Measurements from ENCODE around the gene PLAGL2. TPM values are rescaled to one million over a fixed set of nuclear protein-coding genes. Genes with fewer than 3 reads are reported as not detected.
A peak's percentile ranks its signal among the peaks of the same experiment; 100 is the strongest.
"Not testable (repeated sequence)": the region's sequence is repeated elsewhere in the genome, so short reads cannot be mapped to it uniquely, and the experiment has no call there.

The PLAGL2 gene
- total RNA-seq, 1 experiment from 2014 or later = 7.7 TPM

GRCh38 chr20:32183947-32184635 lies 23.5 kb downstream of the PLAGL2 start:
- peak; percentile 34 for DNase-seq (ENCODE audit: low read depth)

- DNase-seq (ENCODE audit: low read depth) = no peak
Measured at GRCh38 chr20:32181606-32182005, 25.9 kb downstream of the PLAGL2 start.

- DNase-seq (ENCODE audit: low read depth) = no peak
Measured at GRCh38 chr20:32179934-32180333, 27.6 kb downstream of the PLAGL2 start.

- no peak for DNase-seq (ENCODE audit: low read depth)
Measured at GRCh38 chr20:32179515-32179914, 28.0 kb downstream of the PLAGL2 start.

GRCh38 chr20:32177696-32178095 lies 29.8 kb downstream of the PLAGL2 start:
- DNase-seq (ENCODE audit: low read depth) = not testable (repeated sequence)

- peak; percentile 78 for DNase-seq (ENCODE audit: low read depth)
Measured at GRCh38 chr20:32168184-32168910, 39.2 kb downstream of the PLAGL2 start.

- no peak for DNase-seq (ENCODE audit: low read depth)
Measured at GRCh38 chr20:32167552-32167951, 40.0 kb downstream of the PLAGL2 start.

DNA sequence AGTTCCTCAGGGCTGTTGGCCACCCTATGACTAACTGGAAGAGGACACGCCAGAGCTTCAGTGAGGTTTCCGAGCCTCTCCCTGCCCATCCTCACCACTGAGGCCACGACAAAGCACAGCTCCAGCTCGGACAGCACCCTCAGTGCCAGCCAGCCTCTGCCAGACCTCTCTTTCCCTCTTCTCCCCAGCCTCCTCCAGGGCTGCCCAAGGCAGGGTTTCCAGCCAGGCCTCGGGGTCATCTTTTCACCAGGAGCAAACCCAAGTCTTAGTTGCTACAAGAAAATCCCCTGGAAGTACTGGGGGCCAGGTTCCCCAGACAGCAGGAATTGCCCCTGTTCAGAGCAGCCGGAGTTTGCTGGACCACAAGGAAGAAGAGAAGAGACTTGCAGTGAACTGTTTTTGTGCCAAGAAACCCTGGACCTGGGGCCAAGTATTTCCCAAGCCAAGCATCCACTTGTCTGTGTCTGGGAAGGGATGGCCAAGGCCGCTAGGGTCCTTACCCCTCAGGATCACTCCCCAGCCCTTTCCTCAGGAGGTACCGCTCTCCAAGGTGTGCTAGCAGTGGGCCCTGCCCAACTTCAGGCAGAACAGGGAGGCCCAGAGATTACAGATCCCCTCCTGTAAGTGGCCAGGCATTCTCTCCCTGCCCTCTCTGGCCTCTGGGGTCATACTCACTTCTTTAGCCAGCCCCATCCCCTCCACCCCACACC lies 41.6 kb downstream of the PLAGL2 start:
- no peak for DNase-seq (ENCODE audit: low read depth)

DNA sequence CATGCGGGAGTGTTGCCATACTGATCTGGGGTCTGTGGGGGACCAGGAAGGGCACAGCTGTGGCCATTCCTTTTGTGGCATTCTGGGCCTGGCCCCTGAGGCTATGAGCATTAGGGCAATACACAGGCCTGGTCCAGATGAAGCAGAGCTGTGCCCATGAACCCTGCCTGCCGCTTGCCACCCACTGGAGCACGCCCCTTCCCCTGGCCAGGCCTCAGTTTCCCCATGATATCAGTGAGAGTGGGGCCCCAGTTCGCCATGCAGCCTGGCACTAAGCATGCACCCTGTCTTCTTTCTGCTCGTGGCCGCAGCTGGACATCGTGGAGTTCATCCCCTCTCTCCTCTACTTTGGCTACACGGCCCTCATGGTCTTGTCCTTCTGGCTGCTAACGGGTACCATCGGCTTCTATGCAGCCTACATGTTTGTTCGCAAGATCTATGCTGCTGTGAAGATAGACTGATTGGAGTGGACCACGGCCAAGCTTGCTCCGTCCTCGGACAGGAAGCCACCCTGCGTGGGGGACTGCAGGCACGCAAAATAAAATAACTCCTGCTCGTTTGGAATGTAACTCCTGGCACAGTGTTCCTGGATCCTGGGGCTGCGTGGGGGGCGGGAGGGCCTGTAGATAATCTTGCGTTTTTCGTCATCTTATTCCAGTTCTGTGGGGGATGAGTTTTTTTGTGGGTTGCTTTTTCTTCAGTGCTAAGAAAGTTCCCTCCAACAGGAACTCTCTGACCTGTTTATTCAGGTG lies 42.4 kb downstream of the PLAGL2 start:
- DNase-seq (ENCODE audit: low read depth) = no peak

DNA sequence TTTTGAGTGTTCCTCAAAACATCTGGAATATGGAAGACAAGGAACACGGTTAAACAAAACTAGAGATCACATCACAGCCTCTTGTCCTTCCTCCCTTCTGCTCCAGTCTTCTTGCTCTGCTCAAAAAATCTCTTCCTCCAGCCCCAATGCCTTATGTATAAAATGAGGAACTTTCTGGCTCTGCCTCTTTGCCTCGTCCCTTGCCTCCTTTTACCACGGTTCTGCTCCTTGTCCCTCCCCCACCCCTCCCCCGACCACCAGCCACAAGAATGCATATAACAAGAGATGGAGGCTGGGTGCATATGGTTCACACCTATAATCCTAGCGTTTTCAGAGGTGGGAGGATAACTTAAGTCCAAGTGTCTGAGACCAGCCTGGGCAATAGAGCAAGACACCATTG lies 43.6 kb downstream of the PLAGL2 start:
- no peak for DNase-seq (ENCODE audit: low read depth)

- no peak for DNase-seq (ENCODE audit: low read depth)
Measured at GRCh38 chr20:32162351-32162750, 45.2 kb downstream of the PLAGL2 start.

GRCh38 chr20:32160341-32160740 lies 47.2 kb downstream of the PLAGL2 start:
- DNase-seq (ENCODE audit: low read depth) = no peak

DNA sequence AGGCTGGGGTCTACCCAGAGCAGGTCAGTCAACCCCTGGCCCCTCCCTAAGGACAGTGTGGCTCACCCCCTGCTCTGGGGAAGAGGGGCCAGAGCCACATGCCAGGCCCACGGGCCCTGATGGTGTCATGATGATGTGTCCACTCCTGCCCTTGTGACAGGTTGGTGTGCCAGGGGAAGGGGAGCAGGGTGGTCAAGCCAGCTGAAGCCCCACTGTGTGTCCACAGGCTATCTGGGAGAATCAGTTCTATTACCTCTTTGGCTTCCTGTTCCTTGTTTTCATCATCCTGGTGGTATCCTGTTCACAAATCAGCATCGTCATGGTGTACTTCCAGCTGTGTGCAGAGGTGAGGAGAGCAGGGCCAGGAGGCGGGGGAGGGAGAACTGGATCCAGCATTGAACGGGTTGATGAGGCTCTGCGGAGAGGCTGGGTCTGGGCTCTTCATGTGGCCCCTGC lies 47.7 kb downstream of the PLAGL2 start:
- DNase-seq (ENCODE audit: low read depth) = no peak

DNA sequence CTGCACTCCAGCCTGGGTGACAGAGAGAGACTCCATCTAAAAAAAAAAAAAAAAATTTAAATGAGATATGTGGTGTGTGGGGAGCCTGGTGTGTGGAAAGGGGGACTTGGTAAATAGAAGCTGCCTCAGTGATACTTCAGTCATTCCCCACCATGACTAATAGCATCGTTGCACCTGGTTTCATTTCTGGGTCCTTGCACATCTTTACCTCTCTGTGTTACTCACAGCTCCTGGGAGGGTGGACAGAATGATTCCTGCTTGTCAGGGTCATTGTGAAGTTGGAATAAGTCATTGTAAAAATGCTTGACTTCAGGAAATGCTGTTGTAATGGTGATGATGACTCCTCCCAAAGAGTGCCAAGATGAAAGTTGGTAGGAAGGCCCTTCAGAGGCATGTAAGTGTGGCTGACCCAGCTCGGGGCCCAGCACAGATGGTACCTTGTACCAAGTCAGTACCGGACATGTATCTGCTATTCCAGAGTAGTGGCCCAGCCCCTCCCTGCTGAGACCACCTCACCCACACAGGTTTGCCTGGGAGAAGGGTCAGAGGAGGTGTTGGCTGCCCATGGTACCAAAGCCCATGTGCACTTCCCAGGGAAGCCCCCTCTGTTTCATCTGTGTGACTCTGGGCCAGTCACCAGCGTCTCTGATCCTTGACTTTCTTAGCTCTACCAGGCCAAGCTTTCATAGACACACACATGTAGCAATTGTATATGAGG lies 48.4 kb downstream of the PLAGL2 start:
- DNase-seq (ENCODE audit: low read depth) = no peak

GRCh38 chr20:32158351-32158750 lies 49.2 kb downstream of the PLAGL2 start:
- no peak for DNase-seq (ENCODE audit: low read depth)

DNA sequence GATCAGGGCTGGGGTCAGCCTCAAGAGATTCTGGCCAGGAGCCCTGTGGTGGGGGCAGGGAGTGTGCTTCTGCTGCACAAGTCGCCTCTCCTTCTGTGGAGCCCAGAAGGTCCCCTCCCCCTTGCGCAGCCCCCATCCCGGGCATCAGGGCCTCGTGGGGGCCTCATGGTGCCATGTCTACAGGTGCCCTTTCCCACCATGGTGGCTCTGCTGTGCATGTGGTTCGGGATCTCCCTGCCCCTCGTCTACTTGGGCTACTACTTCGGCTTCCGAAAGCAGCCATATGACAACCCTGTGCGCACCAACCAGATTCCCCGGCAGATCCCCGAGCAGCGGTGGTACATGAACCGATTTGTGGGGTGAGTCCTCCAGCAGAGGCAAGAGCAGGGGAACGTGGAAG lies 49.9 kb downstream of the PLAGL2 start:
- no peak for DNase-seq (ENCODE audit: low read depth)

GRCh38 chr20:32155017-32155981 lies 52.2 kb downstream of the PLAGL2 start:
- peak; percentile 98 for DNase-seq (ENCODE audit: low read depth)

GRCh38 chr20:32153771-32154170 lies 53.8 kb downstream of the PLAGL2 start:
- DNase-seq (ENCODE audit: low read depth) = no peak

DNA sequence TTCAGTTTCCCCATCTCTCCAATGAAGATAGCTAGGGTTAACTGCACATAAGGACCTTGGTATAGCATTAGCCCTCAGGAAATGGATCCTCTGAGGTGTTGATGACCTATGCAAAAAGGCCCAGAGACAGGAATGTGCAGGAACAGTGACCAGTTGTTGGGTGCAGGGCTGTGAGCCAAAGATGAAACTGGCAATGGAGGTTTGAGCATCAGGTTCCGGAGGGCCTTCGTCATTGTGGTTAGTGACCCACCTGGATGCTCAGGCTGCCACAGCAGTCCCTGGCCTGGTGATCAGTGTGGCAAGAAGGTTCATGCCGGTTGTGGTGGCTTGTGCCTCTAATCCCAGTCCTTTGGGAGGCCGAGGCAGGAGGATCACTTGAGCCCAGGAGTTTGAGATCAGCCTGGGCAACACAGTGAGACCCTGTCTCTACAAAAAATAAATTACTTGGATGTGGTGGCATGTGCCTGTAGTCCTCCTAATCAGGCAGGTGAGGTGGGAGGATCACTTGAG lies 54.3 kb downstream of the PLAGL2 start:
- DNase-seq (ENCODE audit: low read depth) = no peak
